22Rv1 (cell line): ENCODE data around the gene PTGR3.

Experiments used
- H3K27ac ChIP-seq: fragments of 450-650 bp; 2 replicates; pipeline ENCODE4 v1.5.1; 2017
- ZFX ChIP-seq: fragments of 450-650 bp; IDR thresholded peaks from 2 replicates; pipeline ENCODE4 v1.6.1; 2017; ENCODE audit warnings: antibody characterized with exemption, borderline replicate concordance
- TF ChIP-seq, protein P1 (sequence below): fragments of 450-650 bp; IDR thresholded peaks from 2 replicates; pipeline ENCODE4 v1.5.1; 2017; ENCODE audit warnings: mild to moderate bottlenecking

PTGR3 gene

DNA sequence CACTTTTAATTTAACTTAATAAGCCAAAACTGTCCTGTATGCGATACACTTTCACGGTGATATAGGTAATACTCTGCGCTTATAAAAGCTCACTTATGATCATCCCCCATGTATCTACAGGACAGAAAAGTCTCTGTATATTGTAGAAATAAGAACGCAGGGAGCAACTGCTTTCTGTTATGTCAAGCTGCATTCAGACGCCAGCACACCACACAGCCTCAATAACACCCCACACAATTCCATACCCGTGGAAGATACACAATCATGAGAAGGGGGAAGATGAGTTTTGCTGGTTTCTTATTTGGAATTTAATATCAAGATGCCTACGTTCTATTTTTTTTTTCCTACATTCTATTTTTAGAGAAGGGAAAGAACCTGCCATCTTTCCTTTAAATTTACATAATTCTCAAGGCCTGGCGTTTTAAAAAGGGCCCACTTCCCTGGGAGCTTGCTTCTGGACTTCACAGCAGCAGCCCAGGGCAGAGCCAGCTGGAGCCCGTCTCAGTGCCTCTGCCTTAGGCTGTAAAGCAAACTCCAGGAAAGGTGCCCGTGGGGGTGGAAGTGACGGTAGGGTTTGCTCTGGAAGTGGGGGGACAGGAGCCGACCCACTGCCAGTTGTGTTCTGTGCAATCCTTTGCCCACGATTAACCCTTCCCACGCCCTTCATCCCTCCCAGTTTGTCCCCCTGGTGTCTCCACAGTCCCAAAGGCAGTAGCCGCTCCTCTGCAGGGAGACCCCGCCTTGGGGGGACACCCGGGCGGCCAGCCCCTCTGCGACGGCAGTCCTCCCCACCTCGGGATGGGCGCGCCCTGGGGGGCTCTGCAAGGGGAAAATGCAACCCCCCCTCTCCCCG lies 5.3 kb downstream of the PTGR3 start:
- no peak overlapping the region for H3K27ac ChIP-seq
- TF ChIP-seq, protein P1, sequence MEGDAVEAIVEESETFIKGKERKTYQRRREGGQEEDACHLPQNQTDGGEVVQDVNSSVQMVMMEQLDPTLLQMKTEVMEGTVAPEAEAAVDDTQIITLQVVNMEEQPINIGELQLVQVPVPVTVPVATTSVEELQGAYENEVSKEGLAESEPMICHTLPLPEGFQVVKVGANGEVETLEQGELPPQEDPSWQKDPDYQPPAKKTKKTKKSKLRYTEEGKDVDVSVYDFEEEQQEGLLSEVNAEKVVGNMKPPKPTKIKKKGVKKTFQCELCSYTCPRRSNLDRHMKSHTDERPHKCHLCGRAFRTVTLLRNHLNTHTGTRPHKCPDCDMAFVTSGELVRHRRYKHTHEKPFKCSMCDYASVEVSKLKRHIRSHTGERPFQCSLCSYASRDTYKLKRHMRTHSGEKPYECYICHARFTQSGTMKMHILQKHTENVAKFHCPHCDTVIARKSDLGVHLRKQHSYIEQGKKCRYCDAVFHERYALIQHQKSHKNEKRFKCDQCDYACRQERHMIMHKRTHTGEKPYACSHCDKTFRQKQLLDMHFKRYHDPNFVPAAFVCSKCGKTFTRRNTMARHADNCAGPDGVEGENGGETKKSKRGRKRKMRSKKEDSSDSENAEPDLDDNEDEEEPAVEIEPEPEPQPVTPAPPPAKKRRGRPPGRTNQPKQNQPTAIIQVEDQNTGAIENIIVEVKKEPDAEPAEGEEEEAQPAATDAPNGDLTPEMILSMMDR = no peak
- TF ChIP-seq ZFX = no peak

GRCh38 chr18:75202696-75203365 lies 6.1 kb downstream of the PTGR3 start:
- no peak overlapping the region for H3K27ac ChIP-seq
- TF ChIP-seq, protein P1 = no peak
- no peak for TF ChIP-seq ZFX

GRCh38 chr18:75201282-75202270 lies 7.4 kb downstream of the PTGR3 start:
- no peak overlapping the region for H3K27ac ChIP-seq
- no peak for TF ChIP-seq ZFX
- TF ChIP-seq, protein P1 = no peak

DNA sequence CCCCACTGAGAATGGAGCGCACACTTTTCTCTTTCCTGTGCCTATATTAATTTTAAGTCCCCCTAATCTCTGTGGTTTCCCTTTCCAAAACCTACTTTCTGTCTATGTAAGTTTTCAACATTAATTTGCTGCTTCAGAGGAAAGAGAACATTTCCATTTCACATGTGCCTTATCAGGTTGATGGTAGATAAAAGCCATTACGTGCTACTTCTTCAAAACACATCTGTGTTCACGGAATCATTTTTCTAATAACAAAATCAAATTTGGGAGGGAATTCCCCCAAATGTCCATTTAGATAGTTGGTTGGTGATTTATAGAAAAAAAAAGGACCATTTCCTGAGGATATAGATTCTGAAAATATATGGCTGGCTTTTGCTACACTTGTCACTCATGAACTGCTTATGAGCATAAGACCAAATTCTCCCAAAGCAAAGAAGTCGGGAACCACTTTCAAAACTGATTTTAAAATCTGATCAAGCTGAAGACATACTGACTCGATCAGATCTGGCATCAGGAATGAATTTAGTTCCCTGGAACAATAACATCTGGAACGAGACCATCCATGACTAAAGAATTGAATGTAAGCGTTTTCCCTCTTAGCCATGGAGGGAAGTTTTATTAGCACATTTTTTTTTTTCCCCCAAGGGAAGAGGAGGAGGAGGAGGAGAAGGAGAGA lies 8.2 kb downstream of the PTGR3 start:
- no peak overlapping the region for H3K27ac ChIP-seq
- no peak for TF ChIP-seq ZFX
- TF ChIP-seq, protein P1 = no peak

DNA sequence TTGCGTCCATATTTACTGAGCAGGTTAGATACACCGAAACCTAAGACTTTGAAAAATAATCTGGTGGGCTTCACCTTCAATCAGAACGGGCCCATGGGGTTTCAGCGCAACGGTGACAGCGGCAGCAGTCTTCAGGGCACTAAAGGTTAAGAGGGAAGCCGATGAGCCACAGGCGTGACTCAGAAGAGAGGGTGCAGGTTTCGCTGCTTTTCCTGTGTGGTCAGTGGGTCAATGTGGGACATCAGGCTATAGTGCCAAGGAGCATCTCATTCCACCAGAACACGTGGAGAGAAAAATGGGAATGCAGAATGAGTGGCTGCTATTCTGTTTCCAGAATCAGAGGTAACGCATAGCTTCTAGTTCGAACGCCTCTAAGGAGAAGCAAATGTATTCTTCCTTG lies 8.9 kb downstream of the PTGR3 start:
- H3K27ac ChIP-seq = no peak overlapping the region
- no peak for TF ChIP-seq ZFX
- TF ChIP-seq, protein P1 = no peak

GRCh38 chr18:75199327-75199726 lies 9.6 kb downstream of the PTGR3 start:
- TF ChIP-seq ZFX = no peak
- TF ChIP-seq, protein P1 = no peak
- no peak overlapping the region for H3K27ac ChIP-seq
